HG02852 (cell line): Measurements from ENCODE around the gene POU6F2.

Experiments used
- ATAC-seq: cut with Tn5 transposase; IDR thresholded peaks from one replicate; pipeline ENCODE4 v1.9.1; 2021; ENCODE audit warnings: mild to moderate bottlenecking, moderate library complexity; ENCODE audit not compliant: unreplicated experiment

Gene POU6F2

DNA sequence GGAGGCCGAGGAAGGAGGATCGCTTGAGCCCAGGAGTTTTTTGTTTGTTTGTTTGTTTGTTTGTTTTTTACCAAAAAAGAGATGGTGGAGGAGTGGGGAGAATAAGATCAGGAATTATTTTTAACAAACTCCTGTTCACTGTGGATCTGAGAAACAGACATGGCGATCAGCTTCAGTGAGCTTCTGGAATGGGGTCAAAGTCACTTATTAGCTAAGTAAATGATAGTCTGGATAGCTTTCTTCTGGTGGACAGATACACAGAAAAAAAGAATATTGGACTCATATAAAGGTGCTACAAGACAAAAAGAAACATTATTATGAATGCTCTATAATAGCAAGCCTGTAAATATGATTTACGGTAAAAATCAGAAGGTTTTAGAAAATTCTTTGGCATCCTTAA, 85.1 kb downstream of the POU6F2 start:
- ATAC-seq, result no peak

DNA sequence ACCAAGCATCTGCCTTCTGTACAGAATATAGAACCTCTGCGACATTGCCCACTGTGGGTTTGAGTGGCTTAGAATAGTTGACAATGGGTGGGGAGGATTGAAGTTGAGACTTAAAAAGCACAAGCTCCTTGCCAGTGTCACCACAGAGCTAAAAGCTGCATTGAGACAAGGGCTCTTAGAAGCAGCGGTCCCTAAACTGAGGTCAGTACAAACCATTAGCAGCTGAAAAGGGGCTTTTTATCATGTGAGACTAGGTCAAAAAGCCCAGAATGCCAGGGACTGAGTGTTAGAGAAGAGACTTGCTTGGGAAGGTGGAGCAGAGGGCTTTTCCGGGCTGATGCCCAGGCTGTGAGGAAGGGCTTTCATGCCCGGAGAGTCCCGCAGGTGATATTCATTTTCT, 91.3 kb downstream of the POU6F2 start:
- ATAC-seq, result no peak

DNA sequence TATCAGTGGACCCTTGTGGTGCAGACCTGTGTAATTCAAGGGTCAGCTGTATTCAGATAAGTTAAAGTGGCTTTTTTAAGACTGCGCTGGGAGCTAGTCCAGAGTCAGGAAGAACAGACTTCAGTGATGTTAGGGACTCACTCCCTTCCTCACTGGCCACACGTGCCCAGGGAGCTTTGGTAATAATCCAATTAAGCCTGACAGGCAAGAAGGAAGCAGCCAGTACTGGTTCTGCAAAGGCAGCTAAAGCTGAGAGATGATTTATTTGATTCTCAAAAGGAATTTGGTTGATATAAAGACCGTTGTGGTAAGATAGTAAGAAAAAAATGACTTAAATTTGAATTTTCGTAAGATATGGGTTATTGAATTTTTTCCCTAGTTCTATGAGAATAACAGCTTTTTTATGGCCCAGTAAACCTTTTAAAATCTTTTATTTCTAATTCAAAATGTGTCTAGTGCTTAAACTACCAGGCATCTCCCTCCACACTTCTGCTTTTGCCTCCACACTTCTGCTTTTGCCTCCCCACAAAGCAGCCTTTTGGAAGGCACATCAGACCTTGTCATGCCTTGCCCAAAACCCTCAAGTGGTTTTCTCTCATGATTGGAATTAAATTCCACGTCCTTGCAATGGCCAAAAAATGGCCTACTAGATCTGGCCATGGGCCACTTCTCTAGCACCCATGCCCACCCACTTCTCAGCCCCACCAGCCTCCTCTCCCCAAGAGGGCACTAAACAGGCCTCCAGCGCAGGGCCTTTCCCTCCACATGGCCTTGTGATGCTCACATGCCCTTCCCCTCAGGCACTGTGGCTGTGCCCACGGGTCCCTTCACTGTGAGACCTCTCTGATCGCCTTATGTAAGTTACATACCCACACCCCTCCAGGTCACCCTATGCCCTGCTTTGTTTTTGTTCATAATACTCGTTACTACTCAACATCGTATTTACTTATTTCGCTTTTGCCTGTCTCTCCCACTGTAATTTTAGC, 92.5 kb downstream of the POU6F2 start:
- no peak for ATAC-seq

DNA sequence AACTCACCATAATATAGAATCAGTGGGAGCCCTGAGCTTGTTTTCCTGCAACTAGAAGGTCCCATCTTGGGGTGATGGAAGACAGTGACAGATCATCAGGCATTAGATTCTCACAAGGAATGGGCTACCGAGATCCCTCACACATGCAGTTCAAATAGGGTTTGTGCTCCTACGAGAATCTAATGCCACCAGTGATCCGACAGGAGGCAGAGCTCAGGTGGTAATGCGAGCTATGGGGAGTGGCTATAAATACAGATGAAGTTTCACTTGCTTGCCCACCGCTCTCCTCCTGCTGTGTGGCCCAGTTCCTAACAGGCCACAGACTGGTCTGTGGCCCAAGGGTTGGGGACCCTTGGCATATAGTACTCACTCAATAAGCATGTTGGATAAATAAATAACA, 93.4 kb downstream of the POU6F2 start:
- ATAC-seq, result no peak

DNA sequence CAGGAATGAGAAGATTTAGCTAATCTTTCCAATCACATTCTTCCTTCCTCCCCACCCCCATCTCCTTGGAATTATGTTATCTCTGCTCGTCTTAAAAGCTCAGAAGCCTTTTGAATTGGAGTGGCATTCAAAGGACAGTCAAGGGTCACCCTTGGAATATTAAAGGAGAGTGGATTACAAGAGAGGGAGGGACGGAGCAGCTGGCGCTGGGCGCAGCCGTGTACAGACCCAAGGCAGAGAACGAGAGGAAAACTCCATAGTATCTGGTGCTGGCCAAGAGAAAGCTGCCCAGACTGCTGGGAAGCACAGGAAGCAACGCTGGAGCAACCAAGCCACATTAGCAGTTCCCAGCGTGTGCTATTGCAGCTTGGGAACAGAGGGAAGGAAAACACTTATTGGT, 95.7 kb downstream of the POU6F2 start:
- no peak for ATAC-seq

DNA sequence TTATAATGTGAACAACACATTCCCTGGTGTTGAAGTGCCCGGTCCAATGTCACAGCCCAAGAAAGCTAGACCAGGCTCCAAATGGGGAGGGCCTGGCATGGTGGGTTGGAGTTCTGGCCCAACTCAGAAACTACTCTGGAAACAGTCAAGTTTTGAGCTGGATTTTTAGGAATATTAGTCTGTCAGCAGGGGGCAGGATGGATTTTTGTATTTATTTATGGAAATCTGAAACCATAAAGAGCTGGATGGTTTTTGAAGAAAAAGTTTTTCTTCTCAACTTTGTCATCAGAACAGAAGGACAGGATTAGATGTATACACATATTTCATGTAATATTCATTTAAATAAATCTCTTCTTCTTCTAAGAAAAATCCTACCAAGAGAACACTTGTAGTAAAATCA, 97.5 kb downstream of the POU6F2 start:
- ATAC-seq, result no peak

DNA sequence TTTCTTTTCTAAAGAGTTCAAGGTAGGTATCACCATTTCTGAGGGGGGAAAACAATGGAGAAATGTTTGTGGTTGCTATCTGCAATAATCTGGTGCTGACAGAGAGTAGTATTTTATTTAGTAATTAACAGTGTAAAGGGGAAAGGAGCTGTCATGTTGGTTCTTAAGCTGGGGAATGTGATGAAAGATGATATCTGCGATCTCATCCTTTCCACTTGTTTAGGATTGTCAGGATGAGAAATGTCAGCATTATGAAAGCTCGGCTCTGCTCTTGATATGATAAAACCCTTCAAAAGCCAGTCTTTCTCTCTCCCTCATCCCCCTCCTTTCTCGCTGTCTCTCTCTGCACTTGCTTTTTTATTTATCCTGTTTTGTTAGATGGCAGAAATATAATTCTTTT, 106.1 kb downstream of the POU6F2 start:
- ATAC-seq, result no peak

DNA sequence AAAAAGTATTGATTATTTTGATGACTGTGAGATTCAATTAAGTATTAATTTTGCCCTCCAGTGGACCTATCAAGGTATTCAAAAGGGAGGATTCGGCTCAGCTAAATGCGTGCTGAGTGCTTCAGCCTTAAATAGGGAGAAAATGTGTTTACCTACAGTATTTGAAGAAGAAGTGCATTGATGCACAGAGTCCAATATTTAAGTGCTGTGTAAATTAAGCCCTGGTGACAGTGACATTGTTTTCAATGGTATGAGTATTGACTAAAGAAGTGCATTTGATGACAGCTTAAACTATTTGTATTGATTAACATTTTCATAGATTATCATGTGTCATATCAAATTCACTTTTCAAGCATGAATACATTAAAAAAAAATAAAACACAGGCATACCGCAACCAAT, 106.6 kb downstream of the POU6F2 start:
- no peak for ATAC-seq

DNA sequence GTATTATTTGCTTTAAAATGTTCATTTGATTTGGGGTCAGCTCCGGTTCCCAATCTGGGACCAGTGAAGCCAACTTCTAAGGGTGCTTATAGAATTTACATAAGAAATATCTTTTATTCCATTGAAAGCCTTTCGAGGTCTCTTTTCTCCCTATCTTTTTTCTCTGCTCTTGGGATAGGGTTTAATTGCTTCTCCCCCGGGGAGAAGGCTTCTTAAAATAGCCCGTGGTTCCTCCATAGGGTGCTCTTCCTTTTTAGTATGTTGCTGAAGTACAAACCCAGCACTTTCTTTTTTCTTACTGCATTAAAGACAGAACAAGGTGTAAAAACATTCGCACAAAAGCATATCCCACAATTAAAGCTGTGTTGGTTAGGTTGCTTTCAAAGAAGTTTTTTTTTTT, 107.5 kb downstream of the POU6F2 start:
- no peak for ATAC-seq

DNA sequence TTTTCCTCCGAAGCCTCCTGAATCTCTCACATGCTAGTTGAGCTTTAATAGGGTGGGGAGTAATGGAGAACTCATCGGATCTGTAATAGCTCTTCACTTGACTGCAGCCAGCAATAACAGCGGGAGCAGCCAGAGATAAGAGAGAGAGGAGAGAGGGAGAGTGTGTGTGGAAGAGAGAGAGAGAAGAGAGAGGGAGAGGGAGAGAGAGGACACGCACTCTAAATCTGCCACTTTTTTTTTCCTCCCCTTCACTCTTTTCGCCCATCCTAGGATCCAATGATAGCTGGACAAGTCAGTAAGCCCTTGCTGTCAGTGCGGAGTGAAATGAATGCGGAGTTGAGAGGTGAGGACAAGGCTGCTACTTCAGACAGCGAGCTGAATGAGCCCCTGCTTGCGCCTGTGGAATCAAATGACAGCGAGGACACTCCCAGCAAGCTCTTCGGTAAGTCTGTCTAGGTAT, 107.9 kb downstream of the POU6F2 start:
- no peak for ATAC-seq

DNA sequence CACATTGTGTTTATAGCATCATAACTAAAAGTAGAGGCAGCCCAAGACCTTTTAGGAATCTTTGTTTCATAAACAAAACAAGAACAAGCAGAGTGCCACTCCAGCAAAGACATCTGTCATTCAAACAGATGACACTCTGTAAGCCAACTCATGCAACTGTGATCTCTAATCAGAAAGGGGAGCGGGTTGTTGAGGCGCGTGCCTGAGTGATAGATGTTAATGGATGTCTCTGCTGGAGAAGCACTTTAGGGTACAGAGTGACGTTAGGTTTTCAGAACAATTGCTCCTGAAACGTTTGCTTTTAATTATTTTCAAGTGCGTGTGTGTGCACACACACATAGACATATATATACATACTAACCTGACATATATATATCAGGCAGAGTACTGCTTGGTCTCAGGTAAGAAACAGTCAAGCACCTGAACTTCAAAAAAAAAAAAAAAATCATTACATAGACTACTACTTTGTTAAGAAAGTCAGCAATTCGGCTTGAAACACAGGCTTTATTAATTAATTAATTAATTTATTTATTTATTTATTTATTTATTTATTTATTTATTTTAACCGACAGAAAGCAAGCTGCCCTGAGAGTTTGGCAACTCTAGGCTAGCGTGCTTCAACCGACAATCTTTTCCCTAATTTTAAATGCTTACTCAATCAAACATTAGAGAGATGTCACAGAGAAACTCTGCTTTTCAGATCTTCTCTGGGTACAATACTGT, 109.1 kb downstream of the POU6F2 start:
- ATAC-seq, result no peak

DNA sequence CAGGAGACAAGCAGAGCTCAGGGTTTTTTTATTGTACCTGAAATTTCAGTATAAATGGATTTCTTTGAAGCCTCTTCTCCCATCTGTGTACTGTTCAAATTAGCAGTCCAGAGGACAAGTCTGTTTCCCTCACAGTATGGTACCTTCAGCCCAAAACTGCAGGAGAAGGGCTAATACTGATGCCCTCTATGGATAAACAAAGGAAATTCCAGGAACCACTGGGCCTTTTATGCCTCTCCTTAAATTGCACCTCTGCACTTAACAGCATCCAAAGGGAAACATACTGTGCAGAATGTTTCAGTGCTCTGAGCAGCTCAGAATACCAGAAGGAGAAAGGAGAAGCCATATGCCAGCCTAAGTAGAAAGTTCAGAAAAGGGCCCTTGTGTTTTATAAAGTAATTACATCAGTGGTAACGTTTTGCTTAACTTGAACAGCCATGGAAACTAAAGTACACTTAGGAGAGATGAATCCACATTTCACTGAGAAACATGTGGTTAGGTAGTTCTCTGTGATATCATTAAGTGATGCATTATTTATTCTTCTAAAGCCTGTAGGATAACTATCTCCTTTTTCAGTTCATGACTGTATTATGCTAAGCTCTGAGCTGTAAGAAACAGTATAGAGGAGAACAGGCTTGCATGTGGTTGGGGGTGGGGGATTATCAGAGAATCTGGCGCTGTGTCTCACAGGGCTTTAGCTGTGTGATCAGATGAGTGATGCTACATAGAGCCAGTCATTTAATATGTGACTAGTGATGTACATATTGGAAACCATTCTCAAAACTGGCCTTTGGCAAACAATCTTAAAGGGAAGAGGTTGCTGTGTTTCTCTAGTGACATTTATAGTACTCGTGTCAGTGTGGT, 111.3 kb downstream of the POU6F2 start:
- ATAC-seq, result no peak

DNA sequence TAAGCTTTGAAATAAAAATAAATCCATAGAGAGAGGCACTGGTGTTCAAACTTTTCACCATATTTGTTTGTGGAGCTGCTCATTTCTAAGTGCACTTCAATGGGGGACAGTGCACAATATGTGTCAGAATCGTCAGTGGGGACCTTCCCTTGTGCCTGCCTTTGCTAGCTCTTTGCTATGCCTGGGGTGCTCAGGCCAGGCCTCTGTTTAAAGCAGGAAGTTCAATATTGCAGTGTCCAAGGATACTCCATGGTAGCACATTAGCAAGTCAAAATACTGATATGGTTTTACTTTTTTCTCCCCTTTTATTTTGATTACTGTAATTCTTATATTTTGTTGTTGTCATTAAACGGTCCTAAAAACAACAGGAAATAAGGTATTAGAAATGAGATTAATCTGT, 113.4 kb downstream of the POU6F2 start:
- ATAC-seq, result no peak

DNA sequence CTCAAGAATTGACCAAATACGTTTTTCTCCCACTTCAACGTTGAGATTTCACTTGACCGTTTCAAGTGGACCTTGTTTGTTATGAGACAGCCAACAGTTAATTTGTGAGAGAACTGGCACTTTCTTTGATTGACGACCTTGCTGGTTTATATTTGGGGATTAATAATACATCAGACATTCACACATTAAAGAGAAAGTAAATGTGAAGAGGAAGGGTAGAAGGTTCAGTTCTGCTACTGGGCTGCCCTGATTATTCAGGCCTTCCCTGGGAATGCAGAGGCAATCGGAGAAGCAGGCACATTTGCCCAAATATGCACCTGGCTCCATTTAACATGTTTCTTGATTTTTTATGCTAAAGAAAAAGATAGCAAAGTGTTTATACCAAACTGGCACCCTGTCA, 114.1 kb downstream of the POU6F2 start:
- ATAC-seq, result no peak

DNA sequence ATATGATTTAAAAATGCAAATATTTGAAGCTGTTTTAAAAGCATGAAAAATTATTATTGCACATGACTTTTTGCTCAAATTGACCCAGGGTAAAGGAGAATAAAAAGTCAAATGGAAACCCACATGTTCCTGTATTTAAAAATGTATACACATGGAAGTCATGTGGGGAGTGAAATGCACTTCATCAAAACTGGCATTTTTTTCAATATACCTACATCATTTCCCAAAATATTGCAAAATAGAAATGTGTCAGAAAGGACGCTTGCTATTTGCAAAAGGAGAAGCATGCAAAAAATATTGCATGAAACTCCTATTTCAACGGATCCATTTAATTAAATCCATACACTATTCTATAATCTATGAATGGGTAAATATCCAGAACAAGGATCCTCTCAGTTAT, 117.0 kb downstream of the POU6F2 start:
- ATAC-seq, result no peak

DNA sequence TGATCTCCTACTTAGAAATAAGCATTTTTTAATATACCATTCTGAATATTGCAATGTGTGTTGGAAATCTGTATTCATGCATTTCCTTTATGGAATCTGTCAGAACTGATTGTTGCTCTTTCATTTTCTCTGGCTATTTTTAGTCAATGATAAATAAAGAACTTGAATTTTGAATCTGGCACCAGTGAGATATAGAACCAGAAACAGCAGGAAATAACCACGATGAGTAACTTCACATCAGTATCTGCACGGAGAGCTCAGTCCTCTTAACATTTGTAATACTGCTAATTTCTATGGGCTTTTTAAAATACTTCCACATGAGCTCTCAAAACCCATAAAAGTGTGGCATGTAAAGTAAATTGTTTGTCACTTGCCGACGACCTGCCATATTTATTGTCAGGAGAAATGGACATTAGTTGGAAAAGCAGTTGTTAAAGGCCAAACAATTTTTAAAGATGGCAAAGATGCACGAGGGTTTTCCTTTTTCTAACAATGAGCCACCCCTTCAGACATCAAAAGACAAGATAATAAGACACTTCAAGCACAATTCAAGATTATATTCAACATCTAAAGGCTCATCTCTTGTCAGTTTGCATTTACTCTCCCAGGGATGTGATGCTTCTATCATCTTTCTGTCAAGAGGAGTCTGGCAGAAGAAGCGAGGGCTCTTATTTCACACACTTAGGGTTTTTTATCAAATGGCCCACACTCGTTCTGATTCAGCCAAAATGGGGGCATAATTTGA, 118.3 kb downstream of the POU6F2 start:
- ATAC-seq, result no peak

DNA sequence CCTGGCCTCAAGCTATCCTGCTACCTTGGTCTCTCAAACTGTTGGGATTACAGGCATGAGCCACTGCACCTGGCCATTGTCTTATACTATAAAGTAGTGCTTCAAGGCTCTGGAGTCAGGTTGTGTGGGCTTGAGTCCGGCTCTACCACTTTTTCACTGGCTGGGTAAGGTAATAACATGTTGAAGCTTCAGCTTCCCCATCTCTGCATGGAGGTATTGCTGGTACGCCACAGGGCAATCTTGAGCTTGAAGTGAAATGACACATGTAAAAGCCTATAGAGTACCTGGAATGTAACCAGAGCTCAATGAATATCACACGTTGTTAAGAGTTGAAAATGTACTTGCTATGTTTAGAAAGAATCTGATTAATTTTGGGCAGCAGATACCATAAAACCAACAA, 120.8 kb downstream of the POU6F2 start:
- ATAC-seq, result no peak

DNA sequence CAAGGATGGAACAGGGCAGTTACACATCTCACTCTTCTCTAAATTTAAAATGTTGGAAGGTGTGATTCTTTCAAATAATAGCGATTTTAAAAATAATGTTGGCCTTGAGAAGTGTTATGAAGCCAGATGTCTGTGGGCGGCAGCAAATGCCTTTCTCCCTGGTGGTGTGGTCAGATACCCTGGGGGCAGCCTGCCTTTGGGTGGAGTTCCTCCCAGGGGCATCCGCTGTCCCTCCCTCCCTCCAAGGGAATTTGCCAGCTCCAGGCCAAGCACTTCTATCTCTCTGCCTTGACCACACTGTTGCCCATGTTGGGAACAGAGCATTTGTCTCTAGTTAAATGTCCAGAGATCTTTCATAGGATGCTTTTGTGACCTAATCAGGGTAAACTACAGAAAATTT, 121.4 kb downstream of the POU6F2 start:
- ATAC-seq, result no peak

DNA sequence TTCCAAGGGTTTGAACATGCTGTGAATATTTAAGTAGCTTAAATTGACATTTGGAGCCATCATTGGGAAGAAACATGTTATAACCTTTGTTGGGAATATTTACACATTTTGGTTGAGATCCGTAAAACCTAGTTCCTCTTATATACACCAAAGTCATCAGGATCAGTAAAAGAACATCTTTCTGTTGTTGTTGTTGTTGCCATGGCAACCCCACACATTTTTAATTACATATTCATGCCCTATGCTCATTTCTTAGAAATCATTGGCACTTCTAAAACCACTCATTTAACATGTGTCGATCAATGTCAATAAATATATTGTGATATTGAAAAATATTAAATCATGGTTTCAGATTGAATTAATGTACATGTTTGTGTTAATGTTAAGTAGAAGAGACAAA, 122.6 kb downstream of the POU6F2 start:
- no peak for ATAC-seq

DNA sequence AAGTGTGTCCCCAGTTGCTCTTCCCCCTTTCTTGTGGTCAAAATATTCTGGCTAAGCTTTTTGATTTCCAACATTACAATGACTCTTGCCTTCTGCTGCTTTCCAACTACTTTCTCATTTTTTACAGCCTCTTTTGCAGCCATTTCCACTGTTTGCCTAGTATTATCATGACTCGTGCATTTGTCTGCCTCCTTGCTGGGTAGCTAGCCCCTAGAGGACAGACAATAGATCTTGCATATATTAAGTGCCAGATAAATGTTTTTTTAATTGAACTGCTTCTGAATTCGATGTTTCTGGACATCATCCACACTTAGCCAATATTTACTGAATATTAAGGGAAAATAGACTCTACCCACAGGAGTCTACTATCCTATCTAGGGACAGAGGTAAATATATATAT, 124.5 kb downstream of the POU6F2 start:
- no peak for ATAC-seq
